Measurements from ENCODE around the gene ETHE1.
"Not testable (repeated sequence)": the region's sequence is repeated elsewhere in the genome, so short reads cannot be mapped to it uniquely, and the experiment has no call there.

Gene ETHE1

DNA sequence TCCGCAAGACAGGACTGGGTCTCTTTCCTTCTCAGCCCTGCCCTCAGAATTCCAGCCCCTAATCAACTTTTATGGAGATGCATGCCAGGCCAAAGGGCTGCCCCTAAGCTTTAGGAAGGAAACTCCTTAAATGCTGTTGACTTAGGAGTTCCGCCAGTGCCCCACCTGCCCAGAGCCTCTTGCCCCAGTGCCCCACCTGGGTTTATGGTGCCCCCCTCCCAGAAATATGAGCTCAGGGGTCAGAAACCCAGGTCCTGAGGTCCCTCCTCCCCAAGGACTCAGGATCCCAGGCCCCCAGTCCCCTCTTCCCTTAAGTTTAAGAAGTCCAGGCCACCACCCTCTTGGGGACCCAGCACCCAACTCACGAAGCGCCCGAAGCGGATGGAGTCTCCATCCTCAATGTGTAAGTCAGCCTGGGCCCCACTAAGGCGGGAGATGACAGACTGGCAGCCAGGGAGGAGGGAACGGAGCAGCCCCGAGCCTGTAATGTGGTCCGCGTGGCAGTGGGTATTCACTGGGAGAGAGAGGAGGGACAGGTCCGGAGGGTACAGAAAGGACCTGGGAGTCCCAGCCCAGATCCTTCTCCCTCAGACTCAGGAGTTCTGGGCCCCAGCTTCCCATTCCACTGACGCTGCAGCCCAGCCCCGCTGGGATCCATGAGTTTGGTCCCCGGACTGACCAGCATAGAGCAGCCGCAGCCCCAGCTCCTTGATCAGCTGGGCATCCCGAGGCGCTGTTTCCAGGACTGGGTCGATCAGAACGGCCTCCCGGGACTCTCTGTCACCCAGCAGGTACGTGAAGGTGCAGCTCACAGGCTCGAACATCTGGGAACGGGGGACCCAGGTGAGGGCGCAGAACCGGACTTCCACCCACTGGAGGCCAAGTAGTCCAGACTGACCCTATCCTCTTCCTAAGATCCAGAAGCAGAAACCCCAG is 897 bp downstream of the ETHE1 start:
- peak overlapping the region; percentile 93 for H3K27ac ChIP-seq
- no peak for DNase-seq (ENCODE audit: low read depth, low spot score)

DNA sequence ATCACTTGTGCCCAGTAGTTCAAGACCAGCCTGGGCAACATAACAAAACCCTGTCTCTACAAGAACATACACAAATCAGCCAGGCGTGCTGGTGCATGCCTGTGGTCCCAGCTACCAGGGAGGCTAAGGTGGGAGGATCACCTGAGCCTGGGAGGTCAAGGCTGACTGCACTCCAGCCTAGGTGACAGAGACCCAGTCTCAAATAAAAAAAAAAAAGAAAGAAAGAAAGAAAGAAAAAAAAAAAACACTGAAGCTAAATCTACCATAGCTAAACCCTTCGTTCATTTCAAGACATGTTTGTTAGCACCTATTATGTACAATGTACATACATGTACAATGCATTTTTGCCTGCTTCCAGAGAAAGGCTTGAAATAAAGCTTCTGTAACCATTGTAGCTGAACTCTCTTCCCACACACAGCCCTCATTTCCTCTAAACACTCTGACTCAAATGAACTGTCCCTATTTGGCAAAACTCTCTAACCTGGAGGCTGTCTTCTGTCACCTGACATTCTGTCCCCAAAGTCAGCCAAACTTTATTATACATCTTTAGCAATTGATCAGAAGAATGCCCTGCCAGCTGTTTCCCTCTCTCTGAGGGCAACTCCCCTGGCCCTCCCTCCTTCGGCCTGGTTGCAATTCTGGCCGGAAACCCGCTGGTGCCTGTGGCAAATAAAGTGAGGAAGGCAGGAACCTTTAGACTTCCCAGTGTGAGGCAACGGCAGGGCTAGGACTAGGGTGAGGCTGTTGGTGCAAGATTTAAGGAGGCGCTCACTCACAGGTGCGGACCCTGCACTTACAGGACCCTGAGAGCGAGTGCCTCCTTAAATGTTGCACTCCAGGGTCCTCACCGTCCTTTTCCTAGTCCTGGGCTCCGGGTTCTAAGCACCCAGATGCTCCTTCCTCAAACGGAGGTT is 1.8 kb downstream of the ETHE1 start:
- DNase-seq (ENCODE audit: low read depth, low spot score) = no peak
- peak overlapping the region; percentile 93 for H3K27ac ChIP-seq

GRCh38 chr19:43523696-43524095 is 3.3 kb downstream of the ETHE1 start:
- peak overlapping the region; percentile 93 for H3K27ac ChIP-seq
- not testable (repeated sequence) for DNase-seq (ENCODE audit: low read depth, low spot score)

GRCh38 chr19:43522929-43523328 is 4.1 kb downstream of the ETHE1 start:
- no peak for DNase-seq (ENCODE audit: low read depth, low spot score)
- peak overlapping the region; percentile 93 for H3K27ac ChIP-seq

DNA sequence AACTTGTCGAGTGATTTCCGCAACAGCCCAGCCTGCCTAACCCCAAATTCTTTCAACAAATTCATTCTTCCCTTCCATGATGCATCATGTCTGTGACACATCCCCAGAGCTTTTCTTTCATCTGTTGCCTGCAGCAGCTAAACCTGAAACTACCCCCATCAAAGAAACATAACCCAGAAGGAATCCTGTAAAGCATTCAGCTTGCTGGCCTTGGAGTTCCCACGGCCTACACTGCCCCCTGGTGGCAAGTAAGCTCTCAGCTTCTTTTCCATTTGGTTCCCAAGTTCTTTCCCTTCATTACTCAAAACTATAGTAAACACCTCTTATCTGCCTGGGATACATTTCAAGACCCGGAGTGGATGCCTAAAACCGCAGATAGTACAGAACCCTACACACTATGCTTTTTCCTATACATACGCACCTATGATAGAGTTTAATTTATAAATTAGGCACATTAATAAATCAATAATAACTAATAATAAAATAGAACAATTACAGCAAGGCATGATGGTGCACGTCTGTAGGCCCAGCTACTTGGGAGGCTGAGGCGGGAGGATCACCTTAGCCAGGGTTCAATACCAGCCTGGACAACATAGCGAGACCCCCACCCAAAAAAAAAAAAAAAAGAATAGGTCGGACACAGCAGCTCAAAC is 7.4 kb downstream of the ETHE1 start:
- peak; percentile 83 for DNase-seq (ENCODE audit: low read depth, low spot score)
- H3K27ac ChIP-seq = peak overlapping the region; percentile 91

GRCh38 chr19:43518051-43518450 is 8.9 kb downstream of the ETHE1 start:
- H3K27ac ChIP-seq = peak overlapping the region; percentile 91
- DNase-seq (ENCODE audit: low read depth, low spot score) = no peak

- not testable (repeated sequence) for DNase-seq (ENCODE audit: low read depth, low spot score); H3K27ac ChIP-seq
Observed at GRCh38 chr19:43512399-43512798, 14.6 kb downstream of the ETHE1 start.

DNA sequence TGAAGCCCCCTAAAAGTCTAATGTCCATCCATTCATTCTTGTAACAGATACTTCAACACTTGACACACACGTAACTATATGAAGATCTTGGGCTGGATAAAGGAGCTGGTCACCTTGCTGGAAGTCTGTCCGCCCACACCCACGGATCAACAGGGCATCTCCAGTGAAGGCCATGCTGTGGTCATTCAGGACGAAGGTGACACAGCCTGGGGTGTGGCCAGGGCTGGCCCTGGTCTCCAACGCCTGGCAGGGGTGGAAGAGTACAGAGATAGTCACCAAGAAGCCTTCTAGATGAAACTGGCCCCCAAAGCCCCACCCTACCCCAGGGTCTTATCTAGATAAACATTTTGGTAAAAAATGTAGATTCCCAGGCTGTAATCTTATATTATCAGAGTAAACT is 15.7 kb downstream of the ETHE1 start:
- no peak overlapping the region for H3K27ac ChIP-seq
- no peak for DNase-seq (ENCODE audit: low read depth, low spot score)

DNA sequence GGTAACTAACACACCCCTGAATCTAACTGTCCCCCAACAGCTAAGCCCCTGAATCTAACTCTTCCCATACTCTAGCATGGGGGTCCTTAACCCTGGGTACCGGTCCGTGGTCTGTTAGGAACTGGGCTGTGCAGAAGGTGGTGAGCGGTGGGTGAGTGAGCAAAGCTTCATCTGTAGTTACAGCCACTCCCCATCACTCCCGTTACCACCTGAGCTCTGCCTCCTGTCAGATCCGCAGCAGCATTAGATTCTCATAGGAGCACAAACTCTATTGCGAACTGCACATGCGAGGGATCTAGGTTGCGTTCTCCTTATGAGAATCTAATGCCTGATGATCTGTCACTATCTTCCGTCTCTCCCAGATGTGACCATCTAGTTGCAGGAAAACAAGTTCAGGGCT is 16.3 kb downstream of the ETHE1 start:
- DNase-seq (ENCODE audit: low read depth, low spot score) = no peak
- H3K27ac ChIP-seq = no peak overlapping the region

DNA sequence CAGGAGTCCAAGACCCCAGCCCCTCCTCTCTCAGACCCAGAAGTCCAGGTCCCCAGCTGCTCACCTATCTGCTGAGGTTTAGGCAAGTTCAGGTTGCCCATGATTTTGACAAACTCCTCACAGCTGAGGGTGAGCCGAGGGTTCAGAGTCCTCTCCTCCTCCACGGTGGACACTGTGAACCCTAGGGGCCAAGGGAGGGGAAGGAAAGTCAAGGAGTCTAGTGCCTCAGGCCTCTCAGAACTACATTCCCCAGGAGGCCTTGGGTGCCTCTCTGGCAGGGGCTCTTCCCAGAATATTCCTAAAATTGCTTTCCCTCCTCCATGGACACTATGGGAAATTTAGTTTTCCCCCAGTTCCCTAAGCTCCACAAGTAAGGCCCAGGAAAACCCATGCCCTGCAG is 19.1 kb downstream of the ETHE1 start:
- no peak overlapping the region for H3K27ac ChIP-seq
- no peak for DNase-seq (ENCODE audit: low read depth, low spot score)

- no peak for DNase-seq (ENCODE audit: low read depth, low spot score)
- no peak overlapping the region for H3K27ac ChIP-seq
Observed at GRCh38 chr19:43506629-43507028, 20.4 kb downstream of the ETHE1 start.

- no peak overlapping the region for H3K27ac ChIP-seq
Observed at GRCh38 chr19:43505941-43506340, 21.1 kb downstream of the ETHE1 start.

GRCh38 chr19:43505186-43505456 is 21.9 kb downstream of the ETHE1 start:
- DNase-seq (ENCODE audit: low read depth, low spot score) = no peak
- peak overlapping the region; percentile 72 for H3K27ac ChIP-seq

More at GRCh38 chr19:43505941-43506340, 21.1 kb downstream of the ETHE1 start:
- no peak for DNase-seq (ENCODE audit: low read depth, low spot score)

DNA sequence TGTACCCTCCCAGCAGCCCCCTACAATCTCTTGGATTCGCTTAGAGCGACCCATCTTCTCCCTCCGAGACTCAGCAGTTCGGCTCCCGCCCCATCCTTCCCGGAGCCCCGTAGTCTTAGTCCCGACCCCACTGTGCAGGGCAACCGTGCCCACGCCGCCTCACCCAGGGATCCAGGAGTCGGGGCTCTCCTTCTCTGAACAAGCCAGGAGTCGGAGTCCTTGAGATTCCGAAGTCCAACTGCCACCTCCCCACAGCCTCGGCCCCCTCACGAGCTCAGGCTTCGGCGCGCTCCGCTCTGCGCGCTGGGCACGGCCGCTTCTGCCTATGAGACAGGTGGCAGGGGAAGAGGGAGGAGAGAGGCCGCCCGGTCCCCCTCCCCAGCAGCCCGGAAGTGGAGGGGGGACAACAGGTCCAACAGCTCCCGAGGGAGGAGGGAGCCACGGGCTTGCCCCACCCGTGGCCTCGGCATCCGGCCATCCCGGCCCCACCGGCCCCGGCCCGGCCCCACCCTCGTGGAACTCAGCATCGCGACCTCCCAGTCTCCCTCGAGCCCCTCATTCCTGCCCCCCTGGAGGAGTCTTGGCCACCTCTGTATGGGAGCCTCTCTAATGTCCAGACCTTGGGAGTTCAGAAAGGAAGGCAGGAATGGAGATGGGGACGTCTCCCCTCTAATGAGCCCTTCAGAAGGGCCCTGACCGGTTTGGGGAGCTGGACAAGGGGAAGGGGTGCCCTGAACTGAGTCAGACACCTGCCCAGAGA is 22.4 kb downstream of the ETHE1 start, which contains the start of gene PHLDB3:
Gene PHLDB3 (minus strand): TSS at position 321 of the 760 bp plus-strand sequence. CDS start 628 bp downstream, outside the sequence.
- no peak for DNase-seq (ENCODE audit: low read depth, low spot score)
- H3K27ac ChIP-seq = peak within 1 kb of the TSS; percentile 72

- DNase-seq (ENCODE audit: low read depth, low spot score) = no peak
Observed at GRCh38 chr19:43503501-43504425, 23.2 kb downstream of the ETHE1 start.

GRCh38 chr19:43502419-43502976 is 24.5 kb downstream of the ETHE1 start:
- H3K27ac ChIP-seq = no peak overlapping the region
- no peak for DNase-seq (ENCODE audit: low read depth, low spot score)

More at GRCh38 chr19:43503501-43504425, 23.2 kb downstream of the ETHE1 start:
- H3K27ac ChIP-seq = peak overlapping the region; percentile 72

- DNase-seq (ENCODE audit: low read depth, low spot score) = no peak
- no peak overlapping the region for H3K27ac ChIP-seq
Observed at GRCh38 chr19:43501661-43502418, 25.2 kb downstream of the ETHE1 start.

DNA sequence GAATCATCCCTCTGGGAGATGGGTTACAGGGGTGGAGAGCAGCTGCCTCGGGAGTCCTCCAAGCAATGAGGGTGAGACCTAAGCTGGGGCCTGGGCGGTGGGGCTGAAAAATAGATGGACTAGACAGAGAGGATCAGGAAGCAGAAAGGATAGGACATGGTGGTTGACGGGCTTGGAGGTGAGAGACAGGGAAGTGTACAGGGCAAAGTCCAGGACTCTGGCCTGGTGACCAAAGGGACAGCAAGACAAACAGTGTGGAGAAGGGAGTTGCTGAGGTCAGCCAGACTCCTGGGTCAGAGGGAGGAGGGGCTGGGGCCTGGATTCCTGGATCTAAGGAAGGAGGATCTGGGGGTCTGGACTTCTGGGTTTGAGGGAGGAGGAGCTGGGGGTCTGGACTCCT is 28.0 kb downstream of the ETHE1 start:
- DNase-seq (ENCODE audit: low read depth, low spot score) = no peak
- H3K27ac ChIP-seq = no peak overlapping the region
